ENCODE results near the gene GARS1.

DNA sequence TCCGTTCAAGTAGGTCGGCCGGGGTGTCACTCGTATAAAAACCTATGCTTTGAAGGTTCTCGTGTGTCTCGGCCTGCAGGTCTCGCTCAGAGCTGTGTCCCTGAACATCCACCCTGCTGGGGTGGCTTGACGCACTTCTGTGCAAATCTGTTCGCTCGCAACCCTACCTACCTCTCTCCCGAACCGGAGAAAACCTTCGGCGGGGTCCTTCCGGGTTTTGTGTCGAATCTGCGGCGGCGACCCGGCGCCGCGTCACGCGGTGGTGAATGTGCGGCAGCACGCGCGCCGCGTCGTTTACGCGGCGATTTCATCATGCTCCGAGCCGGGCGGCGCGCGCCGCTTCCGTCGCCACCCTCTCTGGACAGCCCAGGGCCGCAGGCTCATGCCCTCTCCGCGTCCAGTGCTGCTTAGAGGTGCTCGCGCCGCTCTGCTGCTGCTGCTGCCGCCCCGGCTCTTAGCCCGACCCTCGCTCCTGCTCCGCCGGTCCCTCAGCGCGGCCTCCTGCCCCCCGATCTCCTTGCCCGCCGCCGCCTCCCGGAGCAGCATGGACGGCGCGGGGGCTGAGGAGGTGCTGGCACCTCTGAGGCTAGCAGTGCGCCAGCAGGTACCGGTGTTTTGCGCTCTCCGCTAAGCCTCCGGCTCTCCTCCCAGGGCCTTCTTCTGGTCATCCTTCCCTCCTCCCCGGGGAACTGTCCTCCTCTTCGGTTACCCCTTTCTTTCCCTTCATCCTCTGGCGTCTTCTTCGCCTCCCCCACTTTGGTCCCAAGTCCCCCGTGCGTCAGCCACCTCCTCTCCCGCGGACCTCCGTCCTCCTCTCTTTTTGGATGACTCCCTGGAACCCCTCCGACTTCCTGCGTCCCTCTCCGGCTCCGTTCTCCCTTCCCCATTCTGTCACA is at the start of gene GARS1:
- TF ChIP-seq EZH2 (IDR thresholded peaks at IDR 0.05; ENCODE audit: borderline replicate concordance, low read length) = no peak
- TF ChIP-seq, protein P1, sequence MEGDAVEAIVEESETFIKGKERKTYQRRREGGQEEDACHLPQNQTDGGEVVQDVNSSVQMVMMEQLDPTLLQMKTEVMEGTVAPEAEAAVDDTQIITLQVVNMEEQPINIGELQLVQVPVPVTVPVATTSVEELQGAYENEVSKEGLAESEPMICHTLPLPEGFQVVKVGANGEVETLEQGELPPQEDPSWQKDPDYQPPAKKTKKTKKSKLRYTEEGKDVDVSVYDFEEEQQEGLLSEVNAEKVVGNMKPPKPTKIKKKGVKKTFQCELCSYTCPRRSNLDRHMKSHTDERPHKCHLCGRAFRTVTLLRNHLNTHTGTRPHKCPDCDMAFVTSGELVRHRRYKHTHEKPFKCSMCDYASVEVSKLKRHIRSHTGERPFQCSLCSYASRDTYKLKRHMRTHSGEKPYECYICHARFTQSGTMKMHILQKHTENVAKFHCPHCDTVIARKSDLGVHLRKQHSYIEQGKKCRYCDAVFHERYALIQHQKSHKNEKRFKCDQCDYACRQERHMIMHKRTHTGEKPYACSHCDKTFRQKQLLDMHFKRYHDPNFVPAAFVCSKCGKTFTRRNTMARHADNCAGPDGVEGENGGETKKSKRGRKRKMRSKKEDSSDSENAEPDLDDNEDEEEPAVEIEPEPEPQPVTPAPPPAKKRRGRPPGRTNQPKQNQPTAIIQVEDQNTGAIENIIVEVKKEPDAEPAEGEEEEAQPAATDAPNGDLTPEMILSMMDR (IDR thresholded peaks at IDR 0.05; ENCODE audit: low read length) = no peak
